Activated T-cell treated with anti-CD3 and anti-CD28 coated beads, Interleukin-2, amount 50 U/mL, for 48 hours (primary cell): ENCODE results near the gene SPCS3.

Experiments
- DNase-seq, 2 experiments: peaks; one replicate each; pipeline ENCODE4 v3.0.0-alpha.2; 2020

The SPCS3 gene

DNA sequence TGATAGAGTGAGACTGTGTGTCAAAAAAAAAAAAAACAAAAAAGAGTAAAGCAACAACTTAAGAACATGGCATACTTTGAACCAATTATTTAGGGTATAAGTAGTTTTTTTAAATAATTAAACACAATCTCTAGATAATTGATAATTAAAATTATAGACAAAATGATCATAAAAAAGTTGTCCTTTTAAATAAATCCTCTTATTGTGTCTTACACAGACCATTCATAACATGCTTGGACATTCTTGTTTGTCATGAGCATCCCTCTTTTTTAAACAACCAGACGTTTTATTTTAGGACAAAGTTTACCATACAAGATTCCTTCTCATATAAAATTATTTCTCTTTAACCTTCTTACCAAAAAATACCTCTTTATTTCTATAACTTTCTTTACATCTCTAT, 35.1 kb downstream of the SPCS3 start:
- no peak for DNase-seq

DNA sequence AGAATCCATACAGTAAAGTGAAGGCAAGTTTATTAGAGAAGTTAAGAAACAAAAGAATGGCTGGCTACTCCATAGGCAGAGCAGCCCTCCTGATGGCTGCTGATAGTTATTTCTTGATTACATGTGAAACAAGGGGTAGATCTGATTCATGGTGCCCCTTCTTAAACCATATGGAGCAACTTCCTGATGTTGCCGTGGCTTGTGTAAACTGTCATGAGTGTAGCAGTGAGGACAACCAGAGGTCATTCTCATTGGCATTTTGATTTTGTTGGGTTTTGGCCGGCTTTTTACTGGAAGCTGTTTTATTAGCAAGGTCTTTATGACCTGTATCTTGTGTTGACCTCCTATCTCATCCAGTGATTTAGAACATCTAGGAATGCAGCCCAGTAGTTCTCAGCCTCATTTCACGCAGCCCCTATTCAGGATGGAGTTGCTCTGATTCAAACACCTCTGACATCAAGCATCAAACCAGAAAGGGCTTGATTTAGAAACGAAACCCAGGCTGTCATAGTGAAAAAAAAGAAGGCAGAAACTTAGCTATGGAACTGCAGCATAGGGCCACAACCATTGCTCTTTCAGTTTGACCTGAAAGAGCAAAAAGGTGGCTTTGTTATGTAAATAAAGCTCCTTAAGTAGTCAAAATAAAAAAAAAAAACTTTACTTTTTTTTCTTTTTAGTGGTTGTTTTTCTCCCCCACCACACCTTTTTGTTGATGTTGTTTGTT, 37.8 kb downstream of the SPCS3 start:
- DNase-seq, result no peak

DNA sequence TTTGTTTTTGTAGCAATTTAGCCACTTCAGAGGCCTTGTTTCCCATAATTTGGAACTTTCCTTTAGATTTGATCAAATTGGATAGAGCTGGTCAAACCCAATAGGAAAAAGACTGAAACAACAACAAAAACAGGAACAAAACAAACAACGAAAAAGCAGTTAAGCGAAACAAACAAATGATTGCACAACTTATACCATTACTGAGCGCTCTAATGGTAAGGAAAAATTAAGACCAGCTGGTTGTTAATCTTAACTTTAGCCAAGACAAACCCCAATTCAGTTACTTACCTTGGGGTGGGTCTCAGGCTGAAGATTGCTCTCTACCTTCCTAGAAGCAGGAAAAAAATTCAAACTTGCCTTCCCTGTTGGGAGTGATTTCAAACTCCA, 38.3 kb downstream of the SPCS3 start:
- DNase-seq, result no peak

DNA sequence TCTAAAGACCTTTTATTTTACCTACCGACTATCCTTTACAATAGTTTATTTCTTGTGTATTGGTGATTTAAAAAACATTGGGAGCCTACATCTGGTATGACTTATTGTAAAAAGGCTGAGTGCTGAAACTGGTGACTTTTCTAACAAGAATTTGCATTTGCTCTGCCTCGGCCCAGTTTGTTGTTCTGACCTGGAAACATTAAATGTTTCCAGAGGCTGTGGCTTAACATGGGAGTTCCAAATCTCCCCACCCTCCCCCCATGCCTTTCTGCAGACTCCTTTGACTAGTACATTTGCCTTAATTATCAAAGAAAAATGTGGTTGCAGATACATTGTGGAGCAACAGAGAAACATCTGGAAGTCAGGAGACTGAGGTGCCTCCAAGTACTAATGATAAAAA, 39.8 kb downstream of the SPCS3 start:
- no peak for DNase-seq

DNA sequence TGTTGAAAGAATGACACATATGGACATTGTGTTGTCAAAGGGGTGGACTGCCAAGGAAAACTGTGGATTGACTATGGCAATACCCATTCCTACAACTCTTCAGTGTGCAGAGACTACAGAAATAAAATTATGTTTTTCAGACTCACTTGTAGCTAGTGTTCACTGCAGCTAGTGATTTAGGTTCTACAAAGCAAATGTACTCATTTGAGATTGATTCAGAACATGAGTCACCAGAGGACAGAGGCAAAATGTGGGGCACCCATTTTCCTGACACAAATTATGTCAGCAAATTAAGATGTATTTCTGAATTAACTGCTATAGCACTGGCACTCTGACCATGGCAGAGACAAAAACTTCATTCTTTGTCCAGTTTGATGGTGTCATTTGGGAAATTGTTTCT, 40.7 kb downstream of the SPCS3 start:
- no peak for DNase-seq

DNA sequence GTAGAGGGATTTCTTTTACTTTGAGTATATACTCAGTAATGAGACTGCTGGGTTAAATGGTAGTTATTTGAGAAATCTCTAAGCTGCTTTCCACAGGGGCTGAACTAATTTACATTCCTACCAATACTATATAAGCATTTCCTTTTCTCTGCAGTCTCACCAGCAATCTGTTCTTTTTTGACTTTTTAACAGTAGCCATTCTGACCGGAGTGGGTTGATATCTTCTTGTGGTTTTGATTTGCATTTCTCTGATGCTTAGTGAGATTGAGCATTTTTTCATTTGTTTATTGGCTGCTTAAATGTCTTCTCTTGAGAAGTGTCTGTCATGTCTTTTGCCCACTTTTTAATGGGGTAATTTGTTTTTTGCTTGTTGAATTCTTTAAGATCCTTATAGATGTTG, 43.3 kb downstream of the SPCS3 start:
- no peak for DNase-seq

DNA sequence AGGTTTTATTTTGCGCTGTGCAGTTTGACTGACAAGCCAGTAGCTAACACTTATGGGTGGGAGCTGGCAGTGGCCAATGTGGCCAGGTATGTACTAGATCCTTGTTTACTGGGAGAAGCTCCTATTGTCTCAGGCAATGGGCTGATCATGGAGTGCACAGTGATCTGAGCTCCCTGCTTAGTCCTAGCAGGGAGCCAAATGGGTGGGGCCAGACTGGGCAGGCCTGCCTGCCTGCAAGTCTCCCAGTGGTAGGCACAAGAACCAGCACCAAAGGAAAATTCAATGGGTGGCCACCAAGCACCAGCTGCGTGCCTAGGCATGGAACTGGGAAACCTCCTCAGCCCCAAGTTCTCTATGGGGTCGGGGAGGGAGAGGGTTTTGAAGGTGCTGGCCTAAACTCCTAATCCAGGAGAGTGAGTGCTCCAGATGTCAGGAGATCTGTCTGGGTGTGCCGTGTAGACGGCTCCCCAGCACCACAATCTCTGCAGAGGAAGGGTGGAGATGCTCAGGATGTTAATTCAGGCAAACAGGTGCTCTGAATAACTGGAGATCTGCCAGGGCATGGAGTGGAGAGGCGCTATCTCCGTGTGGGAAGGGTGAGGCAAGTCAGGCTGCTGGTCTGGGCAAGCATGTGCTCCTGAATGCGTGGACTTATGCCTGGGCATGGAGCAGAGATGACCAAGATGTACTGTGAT, 48.2 kb downstream of the SPCS3 start:
- no peak for DNase-seq

DNA sequence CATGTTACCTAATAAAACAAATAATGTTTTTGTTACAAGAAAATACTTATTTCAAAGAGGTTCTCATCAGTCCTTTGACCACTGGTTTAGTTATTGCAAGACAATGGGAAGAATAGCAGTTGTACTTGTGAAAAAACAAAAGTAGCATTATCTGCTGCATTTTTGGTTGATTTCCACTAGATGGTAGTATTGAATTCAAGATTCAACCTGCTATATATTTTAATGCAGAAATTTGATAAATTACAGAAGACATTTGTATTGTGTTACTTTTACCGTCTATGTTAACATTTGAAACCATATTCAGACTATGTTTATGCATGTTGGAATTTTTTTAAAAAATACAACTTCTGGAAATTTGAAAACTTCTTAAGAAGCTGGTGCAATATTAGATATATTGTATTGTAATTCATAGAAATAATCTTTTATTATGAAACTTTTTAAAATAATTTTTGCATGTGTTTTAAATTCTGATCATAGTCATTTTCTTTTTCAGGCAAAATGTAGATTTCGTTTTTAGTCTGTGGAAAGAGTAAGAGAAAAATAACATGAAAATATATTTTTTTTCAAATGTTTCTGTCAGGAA, 56.4 kb downstream of the SPCS3 start:
- DNase-seq, result no peak

DNA sequence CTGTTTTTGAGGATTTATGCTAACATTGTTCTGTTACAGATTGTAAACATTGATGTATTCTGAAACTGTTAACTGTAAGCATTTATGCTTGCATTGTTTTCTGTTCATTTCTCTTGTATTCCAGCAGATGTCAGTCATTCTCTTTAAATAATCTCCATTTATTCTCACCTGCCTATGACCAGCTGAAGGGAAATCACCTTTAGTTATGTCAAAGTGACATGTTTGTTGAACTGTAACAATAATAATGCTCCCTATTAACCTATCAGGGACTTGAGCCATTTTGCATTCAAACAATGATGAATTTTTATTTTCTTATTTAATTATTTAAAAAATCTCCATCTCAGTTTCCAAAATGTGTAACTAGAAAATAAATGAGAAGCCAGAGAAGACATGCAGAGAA, 58.0 kb downstream of the SPCS3 start:
- no peak for DNase-seq

DNA sequence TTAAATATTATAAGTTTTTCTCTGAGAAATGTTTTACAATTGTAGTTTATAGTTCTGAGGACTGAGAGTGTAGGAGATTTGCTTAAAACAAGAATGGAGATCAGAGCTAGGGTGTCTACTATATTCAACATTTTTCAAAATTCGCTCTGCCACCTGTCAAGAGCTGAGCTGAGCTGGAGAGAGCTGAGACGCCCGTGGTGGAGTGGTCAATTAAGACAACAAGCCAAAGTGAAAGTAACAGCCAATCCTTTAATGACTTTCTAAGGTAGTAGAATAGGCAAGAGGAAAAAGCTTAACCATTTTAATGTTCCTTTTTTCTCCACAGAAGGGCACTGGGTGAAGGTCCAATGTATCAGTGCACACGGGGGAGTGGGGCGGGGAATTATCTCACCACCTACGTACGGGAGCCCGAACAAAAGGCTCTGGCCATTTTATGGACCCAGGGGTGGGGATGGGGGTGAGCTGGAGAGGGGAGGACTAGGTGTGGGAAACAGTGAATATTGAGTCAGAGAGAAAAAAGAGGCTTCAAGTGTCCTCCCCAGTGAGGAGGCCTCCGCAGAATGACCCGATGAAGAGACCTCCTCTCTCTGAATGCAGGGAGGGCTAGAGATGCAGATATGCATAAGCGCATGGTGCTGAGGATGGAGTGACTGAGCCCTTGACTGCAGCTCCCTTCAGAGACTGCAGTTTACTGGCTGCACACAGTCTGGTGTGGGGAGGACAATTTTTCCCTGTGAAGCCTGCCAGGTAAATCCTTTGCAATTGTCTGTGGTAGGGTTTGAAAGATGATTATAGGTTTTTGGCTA, 60.8 kb downstream of the SPCS3 start:
- no peak for DNase-seq
